ENCODE measurements around the gene TMEM154. TPM values are rescaled to one million over a fixed set of nuclear protein-coding genes. Genes with fewer than 3 reads are reported as not detected.

TMEM154 gene
- total RNA-seq, 3 donors from 2014 or later (not counting 1 experiment from before 2014, with no cell fraction given) = 9.8 to 45.4 (median 10.5) TPM

GRCh38 chr4:152606753-152607152 lies 73.0 kb downstream of the TMEM154 start:
- no peaks in the 10 kb centered on the region for H3K4me1 ChIP-seq (ENCODE audit: control insufficient read depth, insufficient read depth, low read length)
- Mint-ChIP-seq H3K9me3 (no peaks in the 10 kb centered on the region), H3K27ac (no peak overlapping the region), H3K27me3 (ENCODE audit: low read depth in 2 of 2) (peaks cover 5 to 9% of the 10 kb centered on the region in 2 donors), H3K4me1 (no peaks in the 10 kb centered on the region), H3K36me3 (no peaks in the 10 kb centered on the region), H3K4me3 (no peak overlapping the region)
- ATAC-seq = no peak
- H3K27ac ChIP-seq (ENCODE audit: low read length) = no peak overlapping the region
- H3K4me3 ChIP-seq (ENCODE audit: low read length) = no peak overlapping the region
- no peak for TF ChIP-seq CTCF (IDR thresholded peaks at IDR 0.05)
- intact Hi-C loops (cut with micrococcal nuclease) = no loop called here
- WGBS (ENCODE audit: insufficient coverage) = 93% methylated on average over 8 of the region's 8 CpGs
- peak in 1 of 2 donors; percentile 42 for DNase-seq
- no peaks in the 10 kb centered on the region for H3K27me3 ChIP-seq (ENCODE audit: control insufficient read depth, insufficient read depth, low read length)
- H3K36me3 ChIP-seq (ENCODE audit: control insufficient read depth, insufficient read depth, low read length) = no peaks in the 10 kb centered on the region
- H3K9me3 ChIP-seq (ENCODE audit: control insufficient read depth, insufficient read depth, low read length) = no peaks in the 10 kb centered on the region

DNA sequence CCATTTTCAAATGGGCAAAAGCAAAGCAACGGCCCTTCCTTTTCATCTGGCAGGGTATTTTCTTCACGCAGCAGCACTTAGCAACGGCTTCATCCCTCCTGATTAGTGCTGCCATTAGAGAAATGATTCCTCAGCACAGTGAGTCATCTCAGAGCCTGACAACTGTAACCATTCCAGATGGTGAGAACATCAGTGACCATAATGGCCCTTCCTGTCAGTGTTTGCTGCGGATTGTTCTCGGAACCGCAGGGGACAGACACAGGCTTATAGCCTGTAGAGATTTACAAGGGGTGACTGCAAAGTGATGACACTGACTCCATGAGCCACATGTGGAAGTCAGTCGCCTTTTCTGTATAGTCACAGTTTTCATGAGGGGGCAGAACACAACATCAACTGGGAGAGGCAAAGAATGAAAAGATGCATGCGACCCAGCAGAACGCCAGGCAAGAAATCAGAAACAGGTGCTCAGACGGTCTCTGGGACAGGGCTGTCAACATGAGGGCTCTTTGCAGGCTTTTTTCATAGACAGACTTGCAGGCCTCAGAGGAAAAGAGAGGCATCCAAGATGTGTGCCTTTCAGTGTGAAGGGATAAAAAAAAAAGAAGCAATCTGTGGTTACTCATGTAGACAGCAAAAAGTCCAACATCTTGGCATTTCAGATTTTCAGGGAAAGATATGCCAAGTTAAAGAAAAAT lies 74.0 kb downstream of the TMEM154 start:
- no peaks in the 10 kb centered on the region for H3K36me3 Mint-ChIP-seq
- no peak overlapping the region for H3K4me3 Mint-ChIP-seq
- H3K27ac Mint-ChIP-seq = no peak overlapping the region
- peaks cover 5 to 9% of the 10 kb centered on the region in 2 donors for H3K27me3 Mint-ChIP-seq (ENCODE audit: low read depth in 2 of 2)
- Histone ChIP-seq H3K36me3 (ENCODE audit: control insufficient read depth, insufficient read depth, low read length) (no peaks in the 10 kb centered on the region), H3K27ac (ENCODE audit: low read length) (no peak overlapping the region), H3K27me3 (ENCODE audit: control insufficient read depth, insufficient read depth, low read length) (no peaks in the 10 kb centered on the region), H3K4me3 (ENCODE audit: low read length) (no peak overlapping the region), H3K4me1 (ENCODE audit: control insufficient read depth, insufficient read depth, low read length) (no peaks in the 10 kb centered on the region), H3K9me3 (ENCODE audit: control insufficient read depth, insufficient read depth, low read length) (no peaks in the 10 kb centered on the region)
- DNase-seq (no peak), ATAC-seq (no peak)
- TF ChIP-seq CTCF (IDR thresholded peaks at IDR 0.05) = no peak
- intact Hi-C loops (cut with micrococcal nuclease) = no loop called here
- WGBS (ENCODE audit: insufficient coverage) = 92% methylated on average over 10 of the region's 10 CpGs
- H3K9me3 Mint-ChIP-seq = no peaks in the 10 kb centered on the region
- H3K4me1 Mint-ChIP-seq = no peaks in the 10 kb centered on the region

GRCh38 chr4:152605031-152605430 lies 74.8 kb downstream of the TMEM154 start:
- H3K27ac ChIP-seq (ENCODE audit: low read length) = no peak overlapping the region
- H3K36me3 Mint-ChIP-seq = no peaks in the 10 kb centered on the region
- DNase-seq = no peak

More at GRCh38 chr4:152605031-152605430, 74.8 kb downstream of the TMEM154 start:
- no peaks in the 10 kb centered on the region for H3K9me3 ChIP-seq (ENCODE audit: control insufficient read depth, insufficient read depth, low read length)
- no peak for ATAC-seq
- intact Hi-C loops (cut with micrococcal nuclease) = no loop called here
- Mint-ChIP-seq H3K27ac (no peak overlapping the region), H3K27me3 (ENCODE audit: low read depth in 2 of 2) (peaks cover 5 to 9% of the 10 kb centered on the region in 2 donors), H3K9me3 (no peaks in the 10 kb centered on the region), H3K4me1 (no peaks in the 10 kb centered on the region), H3K4me3 (no peak overlapping the region)
- no peaks in the 10 kb centered on the region for H3K4me1 ChIP-seq (ENCODE audit: control insufficient read depth, insufficient read depth, low read length)
- no peak for TF ChIP-seq CTCF (IDR thresholded peaks at IDR 0.05)
- H3K27me3 ChIP-seq (ENCODE audit: control insufficient read depth, insufficient read depth, low read length) = no peaks in the 10 kb centered on the region
- no peaks in the 10 kb centered on the region for H3K36me3 ChIP-seq (ENCODE audit: control insufficient read depth, insufficient read depth, low read length)
- no peak overlapping the region for H3K4me3 ChIP-seq (ENCODE audit: low read length)
- WGBS (ENCODE audit: insufficient coverage) = 94% methylated on average over 2 of the region's 2 CpGs

Measured in natural killer cell (primary cell).